Activated naive CD4-positive, alpha-beta T cell treated with anti-CD3 and anti-CD28 coated beads for 36 hours (primary cell): ENCODE data around the gene PLXNB2. TPM values are rescaled to one million over a fixed set of nuclear protein-coding genes. Genes with fewer than 3 reads are reported as not detected.

Experiments
- CTCF ChIA-PET: fragments of 350-600 bp; sonication (Branson Sonifier 250); formaldehyde crosslinking; loops from one replicate; lab custom pipeline; 2021; ENCODE audit warnings: antibody characterized with exemption; lab: Charles Lee
- DNase-seq: peaks from one replicate; pipeline ENCODE4 v3.0.0-alpha.2; 2020
- H3K27ac Mint-ChIP-seq: one replicate; pipeline ENCODE4 v1.8.0; 2021; ENCODE audit warnings: mild to moderate bottlenecking, mixed read lengths
- H3K27me3 Mint-ChIP-seq: one replicate; pipeline ENCODE4 v1.8.0; 2021; ENCODE audit warnings: low read depth, mixed read lengths
- H3K36me3 Mint-ChIP-seq: one replicate; pipeline ENCODE4 v1.8.0; 2021; ENCODE audit warnings: low read depth, mixed read lengths
- H3K4me1 Mint-ChIP-seq: one replicate; pipeline ENCODE4 v1.8.0; 2021; ENCODE audit warnings: low read depth, mixed read lengths
- H3K4me3 Mint-ChIP-seq: one replicate; pipeline ENCODE4 v1.8.0; 2021; ENCODE audit warnings: mild to moderate bottlenecking, moderate library complexity, mixed read lengths
- H3K9me3 Mint-ChIP-seq: one replicate; pipeline ENCODE4 v1.8.0; 2021; ENCODE audit warnings: mixed read lengths
- intact Hi-C: fragments of 100-400 bp; cut with micrococcal nuclease; formaldehyde crosslinking; loops from one replicate; pipeline ENCODE4 v1.15.1; 2023
- total RNA-seq, 2 experiments: library from RNA; stranded (reverse); gene quantifications; one replicate each; pipeline ENCODE4 v1.2.3, GENCODE V29; 2021

Gene PLXNB2
- 10 to 100 TPM in 1 of 2 experiments, 1 to 10 TPM in 1; 9.8 to 10.4 TPM for total RNA-seq

- Mint-ChIP-seq H3K27ac (no peak within 1 kb of the TSS), H3K4me1 (peaks cover 6% of the 10 kb centered on the region), H3K36me3 (no peaks in the 10 kb centered on the region), H3K9me3 (no peaks in the 10 kb centered on the region), H3K27me3 (peaks cover 16% of the 10 kb centered on the region), H3K4me3 (no peak within 1 kb of the TSS)
- peak; percentile 29 for DNase-seq
- CTCF ChIA-PET = interaction anchor here (0.7 to 1.0 kb wide), 2 partner anchors 21 to 30 kb away, joined by 3 to 4 read pairs; no protein-coding TSS in a partner anchor
- intact Hi-C loops = no loop called here
Measured at GRCh38 chr22:50306753-50307749, at the start of gene PLXNB2. Gene PLXNB2, minus strand, starts transcription at chr22:50307646. Its CDS starts 17,062 bp downstream, at chr22:50290584.

GRCh38 chr22:50357222-50357621 is 49.8 kb upstream of the PLXNB2 start:
- Mint-ChIP-seq H3K4me1 (peaks cover 32% of the 10 kb centered on the region), H3K36me3 (peaks cover 22% of the 10 kb centered on the region), H3K9me3 (no peaks in the 10 kb centered on the region), H3K4me3 (no peak overlapping the region), H3K27me3 (no peaks in the 10 kb centered on the region), H3K27ac (no peak overlapping the region)
- no peak for DNase-seq
- intact Hi-C loops = no loop called here
- CTCF ChIA-PET = no interaction called here

GRCh38 chr22:50356186-50356585 is 48.7 kb upstream of the PLXNB2 start:
- Mint-ChIP-seq H3K36me3 (peaks cover 25% of the 10 kb centered on the region), H3K27me3 (no peaks in the 10 kb centered on the region), H3K9me3 (no peaks in the 10 kb centered on the region), H3K4me3 (no peak overlapping the region), H3K4me1 (peaks cover 23% of the 10 kb centered on the region), H3K27ac (no peak overlapping the region)
- intact Hi-C loops = no loop called here
- CTCF ChIA-PET = no interaction called here
- DNase-seq = no peak

- H3K9me3 Mint-ChIP-seq = no peaks in the 10 kb centered on the region
- CTCF ChIA-PET = interaction anchor here (0.6 kb wide), 2 partner anchors 74 to 102 kb away, joined by 3 to 4 read pairs; no protein-coding TSS in a partner anchor
Measured at GRCh38 chr22:50348058-50348457, 40.6 kb upstream of the PLXNB2 start.

GRCh38 chr22:50347157-50347556 is 39.7 kb upstream of the PLXNB2 start:
- CTCF ChIA-PET = interaction anchor here (0.6 kb wide), 1 partner anchor 73 kb away, joined by 4 read pairs; no protein-coding TSS in a partner anchor
- no peak for DNase-seq
- H3K4me1 Mint-ChIP-seq = peaks cover 3% of the 10 kb centered on the region
- H3K27me3 Mint-ChIP-seq = no peaks in the 10 kb centered on the region
- no peak overlapping the region for H3K4me3 Mint-ChIP-seq
- intact Hi-C loops = no loop called here
- H3K9me3 Mint-ChIP-seq = no peaks in the 10 kb centered on the region
- peaks cover 5% of the 10 kb centered on the region for H3K36me3 Mint-ChIP-seq
- no peak overlapping the region for H3K27ac Mint-ChIP-seq

More at GRCh38 chr22:50348058-50348457, 40.6 kb upstream of the PLXNB2 start:
- no peaks in the 10 kb centered on the region for H3K4me1 Mint-ChIP-seq
- H3K4me3 Mint-ChIP-seq = no peak overlapping the region
- no peaks in the 10 kb centered on the region for H3K27me3 Mint-ChIP-seq
- DNase-seq = no peak
- intact Hi-C loops = no loop called here
- H3K27ac Mint-ChIP-seq = no peak overlapping the region
- peaks cover 9% of the 10 kb centered on the region for H3K36me3 Mint-ChIP-seq

- DNase-seq = no peak
- H3K27ac Mint-ChIP-seq = no peak overlapping the region
- H3K4me1 Mint-ChIP-seq = peaks cover 6% of the 10 kb centered on the region
- H3K27me3 Mint-ChIP-seq = no peaks in the 10 kb centered on the region
- H3K36me3 Mint-ChIP-seq = peaks cover 3% of the 10 kb centered on the region
- H3K4me3 Mint-ChIP-seq = no peak overlapping the region
- CTCF ChIA-PET = no interaction called here
- intact Hi-C loops = no loop called here
- H3K9me3 Mint-ChIP-seq = no peaks in the 10 kb centered on the region
Measured at GRCh38 chr22:50346470-50346869, 39.0 kb upstream of the PLXNB2 start.

GRCh38 chr22:50343541-50343935 is 36.1 kb upstream of the PLXNB2 start:
- Mint-ChIP-seq H3K27ac (no peak overlapping the region), H3K4me1 (peaks cover 8% of the 10 kb centered on the region), H3K27me3 (no peaks in the 10 kb centered on the region), H3K9me3 (no peaks in the 10 kb centered on the region), H3K36me3 (no peaks in the 10 kb centered on the region), H3K4me3 (peak overlapping the region; percentile 56)
- CTCF ChIA-PET = interaction anchor here (1.0 kb wide), 2 partner anchors 11 to 183 kb away, joined by 3 read pairs; no protein-coding TSS in a partner anchor
- intact Hi-C loops = loop anchor here (2.0 kb wide), 2 partner anchors 165 to 277 kb away; partner anchors contain the start of gene NCAPH2
- DNase-seq = no peak

GRCh38 chr22:50342651-50343540 is 35.5 kb upstream of the PLXNB2 start, which contains the start of gene PPP6R2:
Gene PPP6R2, plus strand, starts transcription at chr22:50343327. Its CDS starts 50,582 bp downstream, at chr22:50393909.
- H3K4me3 Mint-ChIP-seq = peak within 1 kb of the TSS; percentile 71
- peak; percentile 85 for DNase-seq
- no peaks in the 10 kb centered on the region for H3K9me3 Mint-ChIP-seq
- no peaks in the 10 kb centered on the region for H3K27me3 Mint-ChIP-seq
- H3K4me1 Mint-ChIP-seq = peaks cover 8% of the 10 kb centered on the region
- peak within 1 kb of the TSS; percentile 82 for H3K27ac Mint-ChIP-seq
- intact Hi-C loops = loop anchor here (1.0 to 2.0 kb wide), 6 partner anchors 16 to 278 kb away; partner anchors contain the start of genes DENND6B and NCAPH2
- H3K36me3 Mint-ChIP-seq = no peaks in the 10 kb centered on the region
- CTCF ChIA-PET = interaction anchor here (0.7 to 2.3 kb wide), 13 partner anchors 10 to 278 kb away, joined by 3 to 25 read pairs (median 3); partner anchors contain the start of genes HDAC10 and SCO2

GRCh38 chr22:50341977-50342650 is 34.7 kb upstream of the PLXNB2 start:
- peak; percentile 94 for DNase-seq
- peaks cover 8% of the 10 kb centered on the region for H3K4me1 Mint-ChIP-seq
- CTCF ChIA-PET = interaction anchor here (0.6 to 2.3 kb wide), 22 partner anchors 9 to 350 kb away, joined by 3 to 25 read pairs (median 3); partner anchors contain the start of genes HDAC10 and SCO2
- no peaks in the 10 kb centered on the region for H3K9me3 Mint-ChIP-seq
- H3K27ac Mint-ChIP-seq = peak overlapping the region; percentile 82
- H3K36me3 Mint-ChIP-seq = no peaks in the 10 kb centered on the region
- peak overlapping the region; percentile 71 for H3K4me3 Mint-ChIP-seq
- intact Hi-C loops = loop anchor here (1.0 to 2.0 kb wide), 6 partner anchors 15 to 279 kb away; partner anchors contain the start of genes DENND6B and NCAPH2
- H3K27me3 Mint-ChIP-seq = no peaks in the 10 kb centered on the region

- no peak overlapping the region for H3K27ac Mint-ChIP-seq
- CTCF ChIA-PET = interaction anchor here (0.9 to 2.3 kb wide), 8 partner anchors 10 to 351 kb away, joined by 3 to 25 read pairs (median 7); partner anchors contain the start of gene HDAC10
- H3K27me3 Mint-ChIP-seq = no peaks in the 10 kb centered on the region
- DNase-seq = no peak
- no peak overlapping the region for H3K4me3 Mint-ChIP-seq
- H3K4me1 Mint-ChIP-seq = peaks cover 8% of the 10 kb centered on the region
- intact Hi-C loops = no loop called here
- no peaks in the 10 kb centered on the region for H3K9me3 Mint-ChIP-seq
- H3K36me3 Mint-ChIP-seq = no peaks in the 10 kb centered on the region
Measured at GRCh38 chr22:50339945-50340879, 32.8 kb upstream of the PLXNB2 start.
